HG02943 (cell line): Measurements from ENCODE around the gene SCN8A.
"Not testable (repeated sequence)": the region's sequence is repeated elsewhere in the genome, so short reads cannot be mapped to it uniquely, and the experiment has no call there.

Source experiments
- ATAC-seq: cut with Tn5 transposase; IDR thresholded peaks from one replicate; pipeline ENCODE4 v1.9.1; 2021; ENCODE audit warnings: mild to moderate bottlenecking, low read depth, moderate library complexity; ENCODE audit not compliant: unreplicated experiment

The SCN8A gene

DNA sequence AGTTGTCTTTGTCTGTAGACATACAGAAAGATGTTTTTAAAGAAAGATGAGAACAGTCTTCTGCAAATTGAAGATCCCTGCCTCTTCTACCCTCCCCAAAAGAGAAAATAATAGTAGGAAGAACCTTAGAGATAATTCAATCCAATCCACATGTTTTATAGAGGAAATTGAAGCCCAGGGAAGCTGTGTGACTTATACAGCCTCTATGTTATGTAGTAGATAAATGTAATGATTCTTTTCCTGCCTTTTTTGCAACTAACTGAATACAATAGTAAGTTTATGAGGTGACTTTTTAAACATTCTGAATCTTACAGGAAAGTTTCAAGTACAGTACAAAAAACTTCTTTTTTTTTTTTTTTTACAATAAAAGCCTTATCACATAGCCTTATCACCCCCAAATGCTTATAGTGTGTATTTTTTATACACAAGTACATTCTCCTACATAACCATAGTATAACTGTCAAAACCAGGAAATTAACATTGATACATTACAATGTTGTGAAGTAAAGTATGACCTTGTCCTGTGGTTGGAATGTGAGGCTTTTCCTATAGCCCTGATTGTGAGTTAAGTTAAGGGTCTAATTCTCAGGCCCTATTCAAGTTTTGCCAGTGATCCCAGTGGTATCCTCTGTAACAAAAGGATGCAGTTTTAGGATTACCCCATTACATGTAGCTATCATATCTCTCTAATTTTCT lies 163.1 kb downstream of the SCN8A start:
- ATAC-seq: no peak

DNA sequence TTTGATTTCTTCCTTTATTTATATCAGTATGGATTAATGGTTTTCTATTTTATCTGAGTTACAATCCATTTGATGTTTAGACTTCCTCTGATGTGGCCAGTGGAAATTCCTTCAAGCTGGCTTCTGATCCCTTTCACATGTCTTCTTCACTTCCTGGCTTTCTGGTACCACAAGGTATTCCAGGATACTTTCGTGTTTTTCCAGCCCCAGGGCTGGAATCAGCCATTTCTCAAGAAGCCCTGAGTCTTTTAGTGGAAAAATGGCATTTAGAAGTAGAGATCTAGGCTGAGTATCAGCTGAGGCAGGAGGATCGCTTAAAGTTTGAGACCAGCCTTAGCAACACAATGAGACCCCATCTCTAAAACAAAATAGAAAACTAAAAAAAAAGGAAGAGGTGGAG lies 164.2 kb downstream of the SCN8A start:
- no peak for ATAC-seq

GRCh38 chr12:51759175-51759574 lies 168.1 kb downstream of the SCN8A start:
- ATAC-seq: no peak

DNA sequence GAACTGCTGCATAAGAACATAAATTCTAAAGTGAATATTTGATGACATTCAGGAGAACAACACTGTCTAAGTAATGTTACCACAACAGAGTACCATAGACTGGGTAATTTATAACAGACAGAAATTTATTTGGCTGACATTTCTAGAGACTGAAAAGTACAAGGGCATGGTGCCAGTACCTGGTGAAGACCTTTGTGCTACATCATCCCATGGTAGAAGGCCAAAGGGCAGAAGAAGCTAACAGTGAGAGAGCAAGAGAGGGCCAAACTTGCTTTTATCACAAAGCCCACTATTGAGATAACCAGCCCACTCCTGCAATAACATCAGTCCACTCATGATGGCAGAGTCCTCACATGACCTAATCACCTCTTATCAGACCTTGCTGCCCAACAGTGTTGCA lies 168.7 kb downstream of the SCN8A start:
- no peak for ATAC-seq

DNA sequence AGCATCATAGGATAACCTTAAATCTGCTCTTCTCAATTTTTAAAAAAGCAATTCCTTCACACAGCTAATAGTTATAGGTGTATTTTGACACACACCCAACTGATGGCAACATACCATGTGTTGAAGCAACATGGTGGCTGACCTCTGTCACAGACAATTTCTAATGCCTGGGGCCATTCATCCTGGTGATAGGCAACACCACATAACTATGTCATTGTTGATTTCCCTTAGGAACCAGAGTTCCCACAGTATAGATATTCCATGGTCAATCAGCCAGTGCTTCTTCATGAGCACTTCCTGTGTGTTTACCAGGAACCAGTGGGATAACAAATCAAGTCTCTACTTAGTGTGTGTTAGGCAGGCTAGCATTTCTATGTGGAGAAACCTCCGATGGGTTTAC lies 169.2 kb downstream of the SCN8A start:
- ATAC-seq: no peak

DNA sequence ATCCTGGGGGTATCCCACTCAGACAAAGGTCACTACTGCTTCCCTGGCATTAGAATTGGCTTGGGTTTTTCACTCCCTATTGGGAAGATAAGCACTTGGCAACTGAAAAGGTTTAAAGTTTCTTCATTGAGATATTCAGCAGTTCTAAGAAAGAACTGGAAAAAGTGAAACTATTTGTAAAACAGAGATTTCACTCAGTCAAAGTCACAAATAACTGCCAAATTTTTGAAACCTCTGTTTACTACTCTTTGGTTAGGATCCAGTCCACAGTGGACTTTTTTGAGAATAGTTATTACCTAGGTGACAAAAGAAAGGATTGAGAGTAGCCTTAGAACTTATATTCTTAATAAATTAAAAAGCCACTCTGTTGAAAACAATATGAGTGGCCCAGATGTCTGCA lies 172.7 kb downstream of the SCN8A start:
- ATAC-seq: no peak

DNA sequence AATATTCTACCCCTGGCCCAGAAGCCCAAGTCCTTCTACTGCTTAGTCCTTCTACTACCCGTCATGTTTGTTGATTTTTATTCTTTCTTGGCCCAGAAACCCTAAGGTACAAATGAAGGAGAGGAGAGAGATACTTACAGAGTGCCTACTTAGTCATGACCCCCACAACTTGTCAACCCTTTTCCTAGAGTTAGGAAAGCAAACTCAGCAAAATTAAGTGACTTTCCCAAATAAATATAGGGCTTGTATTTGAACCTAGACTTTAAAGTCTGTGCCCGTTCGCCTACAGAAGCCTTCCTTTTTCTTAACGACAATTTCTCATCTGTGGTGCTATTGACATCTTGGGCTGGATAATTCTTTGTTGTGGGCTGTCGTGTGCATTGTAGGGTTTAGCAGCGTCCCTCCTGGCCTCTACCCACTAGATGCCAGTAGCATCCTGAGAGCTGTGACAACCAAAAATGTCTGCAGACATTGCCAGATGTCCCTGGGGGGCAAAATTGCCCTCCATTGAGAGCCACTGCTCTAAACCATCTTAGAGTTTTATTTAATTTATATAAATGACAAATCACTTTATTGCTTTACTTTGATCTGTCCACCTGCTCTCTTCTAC lies 175.1 kb downstream of the SCN8A start:
- ATAC-seq: no peak

GRCh38 chr12:51771008-51771407 lies 180.0 kb downstream of the SCN8A start:
- ATAC-seq: no peak

GRCh38 chr12:51773145-51773869 lies 182.3 kb downstream of the SCN8A start:
- ATAC-seq: no peak

DNA sequence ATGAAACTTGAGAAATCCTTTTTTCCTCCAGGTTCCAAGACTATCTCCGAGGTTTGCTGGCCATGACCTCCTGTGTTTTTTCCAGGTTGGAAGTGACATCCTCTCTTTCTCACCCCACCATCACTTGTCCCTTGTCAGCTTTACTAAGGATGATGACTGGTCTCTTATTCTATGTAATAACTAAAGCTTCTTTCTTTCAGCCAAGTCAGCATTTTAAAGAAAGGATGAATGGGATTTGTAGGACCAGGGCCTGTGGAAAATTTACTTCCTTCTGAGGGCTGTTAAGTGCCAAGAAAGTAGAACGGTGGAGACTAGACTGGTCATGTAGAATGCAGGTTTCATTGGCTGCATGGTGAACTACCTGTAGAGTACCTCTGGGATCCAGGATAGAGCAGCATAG lies 183.9 kb downstream of the SCN8A start:
- ATAC-seq: no peak

GRCh38 chr12:51777457-51777856 lies 186.4 kb downstream of the SCN8A start:
- ATAC-seq: no peak

GRCh38 chr12:51777973-51778372 lies 186.9 kb downstream of the SCN8A start:
- ATAC-seq: no peak

DNA sequence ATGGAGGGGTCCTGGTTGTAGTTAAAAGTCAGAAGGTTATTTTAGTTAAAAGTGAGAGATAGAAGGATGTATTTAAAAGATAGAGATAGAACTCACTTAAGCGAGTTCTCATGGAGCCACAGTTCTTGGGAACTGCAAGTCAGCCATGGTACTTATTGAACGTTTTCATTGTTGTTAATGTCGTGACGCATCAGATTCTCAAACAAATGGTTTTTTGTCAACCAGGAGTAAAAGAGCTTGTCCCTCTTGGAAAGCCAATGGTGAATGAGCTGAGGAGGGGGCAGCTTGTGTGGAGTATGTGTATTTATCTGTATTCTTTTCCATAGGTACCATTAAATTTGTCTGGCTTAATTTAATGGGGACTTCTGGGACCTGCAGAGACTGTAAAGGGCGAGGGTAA lies 188.8 kb downstream of the SCN8A start:
- ATAC-seq: no peak

- no peak for ATAC-seq
Measured at GRCh38 chr12:51784688-51785087, 193.7 kb downstream of the SCN8A start.

GRCh38 chr12:51785906-51786305 lies 194.9 kb downstream of the SCN8A start:
- no peak for ATAC-seq

GRCh38 chr12:51788876-51789275 lies 197.8 kb downstream of the SCN8A start:
- ATAC-seq: no peak

- ATAC-seq: no peak
Measured at GRCh38 chr12:51792417-51792816, 201.4 kb downstream of the SCN8A start.

GRCh38 chr12:51793201-51793600 lies 202.2 kb downstream of the SCN8A start:
- no peak for ATAC-seq

DNA sequence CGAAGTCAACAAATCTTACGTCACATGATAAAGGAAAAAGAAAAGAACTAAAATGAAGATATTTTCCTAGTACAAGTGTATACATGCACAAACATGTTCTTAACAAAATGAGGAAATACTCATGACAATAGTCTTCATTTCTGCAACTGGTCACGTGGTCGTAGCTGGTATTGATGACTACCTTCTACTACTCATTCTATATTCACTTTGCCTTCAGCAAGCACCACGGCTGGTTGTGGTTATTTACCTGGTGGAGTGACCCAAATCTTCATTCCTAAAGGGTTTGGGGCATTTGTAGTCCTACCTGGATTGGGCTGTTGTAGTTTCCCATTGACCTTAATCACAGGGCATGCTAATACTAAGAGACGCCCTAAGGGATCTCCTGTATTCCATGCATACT lies 206.3 kb downstream of the SCN8A start:
- no peak for ATAC-seq

GRCh38 chr12:51798051-51798450 lies 207.0 kb downstream of the SCN8A start:
- not testable (repeated sequence) for ATAC-seq

DNA sequence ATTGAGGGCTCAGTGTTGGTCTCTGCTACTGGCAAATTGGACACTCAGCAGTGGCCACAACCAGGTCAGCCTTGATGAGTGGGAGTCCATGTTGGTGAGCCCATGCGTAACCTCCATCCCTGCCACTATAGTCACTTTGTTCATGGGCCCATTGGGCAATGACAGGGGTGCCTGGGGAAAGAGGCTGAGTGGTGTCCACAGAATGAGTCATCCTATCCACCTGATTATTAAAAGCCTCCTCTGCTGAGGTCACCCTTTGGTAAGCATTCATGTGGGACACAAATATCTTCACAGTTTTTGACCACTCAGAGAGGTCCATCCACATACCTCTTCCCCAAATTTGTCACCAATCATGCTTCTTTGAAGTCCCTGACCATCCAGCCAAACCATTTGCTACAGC lies 207.5 kb downstream of the SCN8A start:
- ATAC-seq: no peak

GRCh38 chr12:51801027-51801426 lies 210.0 kb downstream of the SCN8A start:
- ATAC-seq: no peak
